Amygdala (tissue), 56 donors: Measurements from ENCODE around the gene EVA1A.

Experiments used
- DNase-seq, 56 donors: peaks; one replicate each; lab custom pipeline; 2025; lab: John Stamatoyannopoulos, UW

Gene EVA1A

GRCh38 chr2:75459565-75460310 lies 101.0 kb downstream of the EVA1A start:
- DNase-seq, result no peak

- no peak for DNase-seq
These were observed 102.5 kb downstream of the EVA1A start for GRCh38 chr2:75458201-75458600.

GRCh38 chr2:75456825-75457224 lies 103.9 kb downstream of the EVA1A start:
- no peak for DNase-seq

GRCh38 chr2:75456111-75456510 lies 104.6 kb downstream of the EVA1A start:
- no peak for DNase-seq

- DNase-seq, result no peak
These were observed 106.5 kb downstream of the EVA1A start for GRCh38 chr2:75454241-75454620.

- no peak for DNase-seq
These were observed 107.1 kb downstream of the EVA1A start for GRCh38 chr2:75453384-75454240.

GRCh38 chr2:75450068-75450467 lies 110.7 kb downstream of the EVA1A start:
- no peak for DNase-seq

GRCh38 chr2:75447176-75447575 lies 113.6 kb downstream of the EVA1A start:
- DNase-seq, result no peak
